Hepatocyte (in vitro differentiated cells): Measurements from ENCODE around the gene MAN2A1. TPM values are rescaled to one million over a fixed set of nuclear protein-coding genes. Genes with fewer than 3 reads are reported as not detected.

Experiments used
- DNase-seq: peaks from one replicate; pipeline ENCODE4 v3.0.0-alpha.2; 2016; ENCODE audit warnings: low spot score
- H2AFZ ChIP-seq: fragments of 200-600 bp; sonication (generic); 2 replicates; pipeline ENCODE4 v1.6.0; 2016; ENCODE audit warnings: antibody characterized with exemption, mild to moderate bottlenecking
- H3K27ac ChIP-seq: fragments of 200-600 bp; sonication (generic); 2 replicates; pipeline ENCODE4 v1.5.1; 2016; ENCODE audit warnings: mild to moderate bottlenecking
- H3K27me3 ChIP-seq: fragments of 200-600 bp; sonication (generic); 2 replicates; pipeline ENCODE4 v1.6.1; 2016
- H3K36me3 ChIP-seq: fragments of 200-600 bp; sonication (generic); replicated peaks from 2 replicates; pipeline ENCODE4 v1.5.1; 2016; ENCODE audit warnings: low read depth; ENCODE audit not compliant: insufficient read depth
- H3K4me1 ChIP-seq: fragments of 200-600 bp; sonication (generic); 2 replicates; pipeline ENCODE4 v1.5.1; 2016; ENCODE audit warnings: mild to moderate bottlenecking, moderate library complexity; ENCODE audit not compliant: insufficient read depth
- H3K4me2 ChIP-seq: fragments of 200-600 bp; sonication (generic); 2 replicates; pipeline ENCODE4 v1.6.0; 2016
- H3K4me3 ChIP-seq: fragments of 200-600 bp; sonication (generic); 2 replicates; pipeline ENCODE4 v1.5.1; 2016; ENCODE audit warnings: mild to moderate bottlenecking
- H3K79me2 ChIP-seq: fragments of 200-600 bp; sonication (generic); 2 replicates; pipeline ENCODE4 v1.6.0; 2017; ENCODE audit warnings: mild to moderate bottlenecking
- H3K9me2 ChIP-seq: fragments of 200-600 bp; sonication (generic); replicated peaks from 2 replicates; pipeline ENCODE4 v1.6.0; 2017; ENCODE audit warnings: mild to moderate bottlenecking; ENCODE audit not compliant: insufficient read depth
- H3K9me3 ChIP-seq: fragments of 200-600 bp; sonication (generic); 2 replicates; pipeline ENCODE4 v1.5.1; 2016; ENCODE audit warnings: low read depth, mild to moderate bottlenecking
- H4K20me1 ChIP-seq: fragments of 200-600 bp; sonication (generic); 2 replicates; pipeline ENCODE4 v1.6.0; 2016; ENCODE audit warnings: mild to moderate bottlenecking; ENCODE audit not compliant: insufficient read depth, poor library complexity, severe bottlenecking
- EZH2 ChIP-seq: fragments of 200-600 bp; sonication (generic); IDR thresholded peaks from 2 replicates; pipeline ENCODE4 v1.6.1; 2016; ENCODE audit warnings: antibody characterized with exemption, mild to moderate bottlenecking, borderline replicate concordance
- EZH2phosphoT487 ChIP-seq: fragments of 200-600 bp; sonication (generic); IDR thresholded peaks from one replicate; pipeline ENCODE4 v1.6.1; 2018; ENCODE audit warnings: antibody characterized with exemption, mild to moderate bottlenecking, low read depth, moderate library complexity; ENCODE audit not compliant: unreplicated experiment, severe bottlenecking
- WGBS: methylation state at CpG from one replicate; pipeline ENCODE4 v1.1.6; 2016; ENCODE audit warnings: low lambda C conversion rate; ENCODE audit errors: missing lambda C conversion rate; 5-methylcytosine and 5-hydroxymethylcytosine counted together
- polyA plus RNA-seq: library from polyadenylated mRNA; unstranded; fragments of >200 nt; fragmentation: Nextera tagmentation; extraction: Ambion mirVana; gene quantifications from 2 replicates; pipeline ENCODE4 v1.2.1, GENCODE V29; 2016
- total RNA-seq: library from RNA; depleted of rRNA; stranded (reverse); fragments of >200 nt; gene quantifications from 2 replicates; pipeline ENCODE4 v1.2.3, GENCODE V29; 2014
- TF ChIP-seq, protein P1 (sequence below): fragments of 200-600 bp; sonication (generic); IDR thresholded peaks from 2 replicates; pipeline ENCODE4 v1.5.1; 2016; ENCODE audit warnings: antibody characterized with exemption, mild to moderate bottlenecking; ENCODE audit not compliant: poor library complexity

Gene MAN2A1
- total and polyA plus RNA-seq, 2 experiments from 2014 or later: 31.5 to 150 TPM

DNA sequence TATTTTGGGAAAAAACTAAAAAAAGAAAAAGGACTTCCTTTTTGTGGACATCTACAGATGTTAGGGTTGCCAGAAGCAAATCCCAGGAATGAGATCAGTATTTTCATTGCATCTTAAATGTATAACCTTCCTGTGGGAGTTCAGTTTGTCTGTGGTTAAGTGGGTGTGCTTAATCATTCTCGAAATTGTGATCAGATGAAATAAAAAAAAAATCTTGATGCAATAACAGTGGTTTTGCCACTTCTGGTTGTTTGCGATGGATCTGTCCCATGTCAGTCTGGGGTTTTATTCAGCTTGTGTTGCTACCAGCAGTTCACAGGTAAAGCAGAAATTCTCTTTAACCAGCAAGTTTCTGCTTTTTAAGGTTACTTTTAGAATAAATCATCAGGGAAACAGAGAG is 179.0 kb downstream of the MAN2A1 start:
- H3K9me3 ChIP-seq: no peaks in the 10 kb centered on the region
- H3K79me2 ChIP-seq: no peaks in the 10 kb centered on the region
- no peaks in the 10 kb centered on the region for H4K20me1 ChIP-seq
- no peak overlapping the region for H2AFZ ChIP-seq
- no peaks in the 10 kb centered on the region for H3K9me2 ChIP-seq
- TF ChIP-seq EZH2phosphoT487: no peak
- TF ChIP-seq, protein P1, sequence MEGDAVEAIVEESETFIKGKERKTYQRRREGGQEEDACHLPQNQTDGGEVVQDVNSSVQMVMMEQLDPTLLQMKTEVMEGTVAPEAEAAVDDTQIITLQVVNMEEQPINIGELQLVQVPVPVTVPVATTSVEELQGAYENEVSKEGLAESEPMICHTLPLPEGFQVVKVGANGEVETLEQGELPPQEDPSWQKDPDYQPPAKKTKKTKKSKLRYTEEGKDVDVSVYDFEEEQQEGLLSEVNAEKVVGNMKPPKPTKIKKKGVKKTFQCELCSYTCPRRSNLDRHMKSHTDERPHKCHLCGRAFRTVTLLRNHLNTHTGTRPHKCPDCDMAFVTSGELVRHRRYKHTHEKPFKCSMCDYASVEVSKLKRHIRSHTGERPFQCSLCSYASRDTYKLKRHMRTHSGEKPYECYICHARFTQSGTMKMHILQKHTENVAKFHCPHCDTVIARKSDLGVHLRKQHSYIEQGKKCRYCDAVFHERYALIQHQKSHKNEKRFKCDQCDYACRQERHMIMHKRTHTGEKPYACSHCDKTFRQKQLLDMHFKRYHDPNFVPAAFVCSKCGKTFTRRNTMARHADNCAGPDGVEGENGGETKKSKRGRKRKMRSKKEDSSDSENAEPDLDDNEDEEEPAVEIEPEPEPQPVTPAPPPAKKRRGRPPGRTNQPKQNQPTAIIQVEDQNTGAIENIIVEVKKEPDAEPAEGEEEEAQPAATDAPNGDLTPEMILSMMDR: no peak
- TF ChIP-seq EZH2: no peak
- H3K27ac ChIP-seq: no peak overlapping the region
- H3K36me3 ChIP-seq: no peaks in the 10 kb centered on the region
- no peak overlapping the region for H3K4me2 ChIP-seq
- H3K4me3 ChIP-seq: no peak overlapping the region
- 98% methylated on average over 2 of the region's 2 CpGs for WGBS
- no peak for DNase-seq
- H3K27me3 ChIP-seq: no peaks in the 10 kb centered on the region
- no peaks in the 10 kb centered on the region for H3K4me1 ChIP-seq

- H3K27me3 ChIP-seq: no peaks in the 10 kb centered on the region
- H3K27ac ChIP-seq: no peak overlapping the region
- no peak overlapping the region for H2AFZ ChIP-seq
- H3K4me3 ChIP-seq: no peak overlapping the region
- H3K36me3 ChIP-seq: no peaks in the 10 kb centered on the region
- H3K79me2 ChIP-seq: no peaks in the 10 kb centered on the region
- TF ChIP-seq, protein P1: no peak
- no peak for TF ChIP-seq EZH2
- 93% methylated on average over 4 of the region's 4 CpGs for WGBS
- DNase-seq: no peak
- no peaks in the 10 kb centered on the region for H4K20me1 ChIP-seq
- H3K4me2 ChIP-seq: no peak overlapping the region
- H3K9me3 ChIP-seq: no peaks in the 10 kb centered on the region
- no peaks in the 10 kb centered on the region for H3K4me1 ChIP-seq
- no peaks in the 10 kb centered on the region for H3K9me2 ChIP-seq
Observed at GRCh38 chr5:109873687-109874086, 184.0 kb downstream of the MAN2A1 start.

GRCh38 chr5:109874108-109874507 is 184.4 kb downstream of the MAN2A1 start:
- Histone ChIP-seq H3K9me3 (no peaks in the 10 kb centered on the region), H3K27ac (no peak overlapping the region), H3K4me3 (no peak overlapping the region), H4K20me1 (no peaks in the 10 kb centered on the region), H2AFZ (no peak overlapping the region), H3K79me2 (no peaks in the 10 kb centered on the region), H3K4me1 (no peaks in the 10 kb centered on the region), H3K36me3 (no peaks in the 10 kb centered on the region), H3K4me2 (no peak overlapping the region), H3K9me2 (no peaks in the 10 kb centered on the region), H3K27me3 (no peaks in the 10 kb centered on the region)
- TF ChIP-seq, protein P1: no peak
- TF ChIP-seq EZH2 (no peak), EZH2phosphoT487 (no peak)
- WGBS: 89% methylated on average over 2 of the region's 2 CpGs
- DNase-seq: no peak

DNA sequence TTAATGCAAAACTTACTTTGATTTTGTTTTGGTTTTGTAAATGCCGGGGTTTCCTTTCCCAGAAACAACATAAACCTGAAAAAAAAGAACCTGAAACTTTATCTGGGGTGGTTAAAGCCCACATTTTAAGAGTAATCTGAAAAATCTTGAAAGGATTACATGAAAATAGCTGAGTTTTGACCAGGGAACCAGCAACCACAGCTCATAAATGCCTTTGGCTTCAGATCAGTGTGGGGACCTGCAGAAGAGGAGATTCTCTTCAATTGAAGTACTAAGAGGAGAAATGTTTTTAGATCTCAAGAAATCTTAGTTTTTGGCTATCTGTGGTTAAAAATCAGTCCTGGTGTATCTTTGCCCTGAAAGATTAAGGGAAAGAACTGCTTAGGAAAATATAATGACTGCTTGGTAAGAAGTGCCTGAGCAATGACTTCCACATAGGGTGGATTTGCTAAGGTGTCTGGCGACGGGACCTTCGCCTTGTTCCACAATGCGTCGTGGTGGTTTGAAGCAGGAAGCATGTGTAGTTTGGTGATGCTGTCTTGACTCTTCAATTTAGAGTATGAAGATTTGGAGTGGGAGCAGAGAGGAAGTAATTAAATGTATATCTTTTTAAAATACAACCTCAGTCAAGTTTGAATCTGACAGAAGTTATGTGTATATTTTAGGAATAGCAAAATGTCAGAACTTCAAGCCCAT is 186.5 kb downstream of the MAN2A1 start:
- H3K27me3 ChIP-seq: no peaks in the 10 kb centered on the region
- WGBS: 78% methylated on average over 6 of the region's 6 CpGs

More for the DNA sequence above, 186.5 kb downstream of the MAN2A1 start:
- Histone ChIP-seq H3K9me2 (no peaks in the 10 kb centered on the region), H2AFZ (no peak overlapping the region), H4K20me1 (no peaks in the 10 kb centered on the region), H3K79me2 (no peaks in the 10 kb centered on the region), H3K4me2 (no peak overlapping the region), H3K36me3 (no peaks in the 10 kb centered on the region), H3K9me3 (no peaks in the 10 kb centered on the region), H3K27ac (no peak overlapping the region), H3K4me1 (no peaks in the 10 kb centered on the region), H3K4me3 (no peak overlapping the region)
- DNase-seq: no peak
- TF ChIP-seq EZH2: no peak
- no peak for TF ChIP-seq EZH2phosphoT487
- TF ChIP-seq, protein P1: no peak
